Trophoblast cell (in vitro differentiated cells and primary cell): Measurements from ENCODE around the gene C20orf144. TPM values are rescaled to one million over a fixed set of nuclear protein-coding genes. Genes with fewer than 3 reads are reported as not detected.
A peak's percentile ranks its signal among the peaks of the same experiment; 100 is the strongest.

ENCODE experiments used
- DNase-seq, 2 donors: peaks; one replicate each; pipeline ENCODE4 v3.0.0-alpha.2; 2016
- H2AFZ ChIP-seq: 2 replicates; pipeline ENCODE4 v1.6.1; 2013; ENCODE audit warnings: low read length, moderate library complexity, mild to moderate bottlenecking; ENCODE audit not compliant: insufficient read depth, poor library complexity
- H2AK5ac ChIP-seq: 2 replicates; pipeline ENCODE4 v1.6.1; 2013; ENCODE audit warnings: mild to moderate bottlenecking, low read length
- H2BK120ac ChIP-seq: 2 replicates; pipeline ENCODE4 v1.6.1; 2013; ENCODE audit warnings: low read length, mild to moderate bottlenecking, moderate library complexity; ENCODE audit not compliant: insufficient read depth, poor library complexity
- H2BK12ac ChIP-seq: 2 replicates; pipeline ENCODE4 v1.6.1; 2013; ENCODE audit warnings: mild to moderate bottlenecking, low read length, moderate library complexity
- H2BK5ac ChIP-seq: 2 replicates; pipeline ENCODE4 v1.6.1; 2013; ENCODE audit warnings: low read length, low read depth, moderate library complexity, mild to moderate bottlenecking; ENCODE audit not compliant: poor library complexity
- H3K14ac ChIP-seq: 2 replicates; pipeline ENCODE4 v1.6.1; 2013; ENCODE audit warnings: mild to moderate bottlenecking, low read length
- H3K18ac ChIP-seq: 2 replicates; pipeline ENCODE4 v1.6.1; 2013; ENCODE audit warnings: mild to moderate bottlenecking, low read length
- H3K23ac ChIP-seq: 2 replicates; pipeline ENCODE4 v1.6.1; 2013; ENCODE audit warnings: low read length
- H3K27ac ChIP-seq: 2 replicates; pipeline ENCODE4 v1.5.1; 2013; ENCODE audit warnings: low read depth, mild to moderate bottlenecking, inconsistent platforms, low read length, moderate library complexity
- H3K27me3 ChIP-seq: 2 replicates; pipeline ENCODE4 v1.6.1; 2013; ENCODE audit warnings: inconsistent platforms, mild to moderate bottlenecking, low read length, moderate library complexity; ENCODE audit not compliant: insufficient read depth
- H3K36me3 ChIP-seq, 2 experiments: 1 replicate in 1 of 2; 2 replicates in 1 of 2; pipeline ENCODE4 v1.6.1; 2013; ENCODE audit warnings: low read length in 2 of 2, mild to moderate bottlenecking in 2 of 2, moderate library complexity in 1 of 2; ENCODE audit not compliant: insufficient read depth in 2 of 2, control insufficient read depth in 1 of 2
- H3K4ac ChIP-seq: 2 replicates; pipeline ENCODE4 v1.6.1; 2013; ENCODE audit warnings: low read depth, mild to moderate bottlenecking, low read length, moderate library complexity
- H3K4me1 ChIP-seq, 2 experiments: 1 replicate in 1 of 2; 2 replicates in 1 of 2; pipeline ENCODE4 v1.6.1; 2013; ENCODE audit warnings: low read length in 2 of 2, mild to moderate bottlenecking in 2 of 2, moderate library complexity in 1 of 2; ENCODE audit not compliant: insufficient read depth in 2 of 2, control insufficient read depth in 1 of 2
- H3K4me2 ChIP-seq: 2 replicates; pipeline ENCODE4 v1.6.1; 2013; ENCODE audit warnings: inconsistent platforms, mild to moderate bottlenecking, low read length, moderate library complexity
- H3K4me3 ChIP-seq: 2 replicates; pipeline ENCODE4 v1.5.1; 2013; ENCODE audit warnings: mild to moderate bottlenecking, low read depth, low read length, inconsistent platforms
- H3K79me1 ChIP-seq: one replicate; pipeline ENCODE4 v1.6.1; 2013; ENCODE audit warnings: low read length
- H3K79me2 ChIP-seq: 2 replicates; pipeline ENCODE4 v1.6.1; 2013; ENCODE audit warnings: low read length, mild to moderate bottlenecking; ENCODE audit not compliant: control insufficient read depth, insufficient read depth, poor library complexity
- H3K9ac ChIP-seq: 2 replicates; pipeline ENCODE4 v1.6.1; 2013; ENCODE audit warnings: mild to moderate bottlenecking, low read length
- H3K9me3 ChIP-seq: 2 replicates; pipeline ENCODE4 v1.6.1; 2013; ENCODE audit warnings: low read depth, mild to moderate bottlenecking, control low read depth, inconsistent platforms, low read length; ENCODE audit not compliant: insufficient read depth
- H4K12ac ChIP-seq: 2 replicates; pipeline ENCODE4 v1.6.1; 2013; ENCODE audit warnings: low read depth, mild to moderate bottlenecking, low read length, moderate library complexity
- H4K8ac ChIP-seq: 2 replicates; pipeline ENCODE4 v1.6.1; 2013; ENCODE audit warnings: low read depth, mild to moderate bottlenecking, low read length, moderate library complexity
- H4K91ac ChIP-seq: one replicate; pipeline ENCODE4 v1.6.1; 2013; ENCODE audit warnings: low read depth, mild to moderate bottlenecking, low read length, moderate library complexity
- WGBS: extraction: QIAGEN DNeasy Blood & Tissue Kit; methylation state at CpG from one replicate; pipeline ENCODE4 v1.1.7; 2013; ENCODE audit warnings: missing lambda C conversion rate; ENCODE audit not compliant: insufficient read length, insufficient coverage; ENCODE audit errors: extremely low coverage; 5-methylcytosine and 5-hydroxymethylcytosine counted together
- polyA plus RNA-seq: library from polyadenylated mRNA; stranded (reverse); fragments of 200-250 nt; gene quantifications from 2 replicates; pipeline ENCODE4 v1.2.3, GENCODE V29; 2013

Gene C20orf144
- polyA plus RNA-seq, result 0.04 and 0.10 TPM in 2 replicates

DNA sequence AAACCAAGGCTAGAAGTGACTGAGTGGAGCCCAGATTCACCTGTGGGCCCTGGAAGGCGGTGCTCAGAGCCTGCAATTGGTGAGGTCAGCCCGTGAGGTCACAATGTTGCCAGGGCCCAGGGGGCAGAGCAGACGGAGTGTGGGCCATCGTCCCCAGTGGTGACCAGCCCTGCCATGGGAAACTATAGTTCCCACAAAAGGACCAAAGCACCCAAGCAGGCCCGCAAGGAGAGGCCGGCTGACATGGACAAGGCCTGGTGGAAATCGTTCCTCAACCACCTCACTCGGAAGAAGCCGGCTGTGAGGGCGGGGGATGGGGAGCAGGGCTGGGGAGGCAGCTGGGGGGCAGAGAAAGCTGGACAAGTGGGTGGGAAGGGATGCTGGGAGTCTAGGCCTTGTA is at the start of gene C20orf144:
Gene C20orf144 (plus strand): TSS at position 156 of the 400 bp plus-strand sequence. CDS start 19 bp downstream, at position 175.
- Histone ChIP-seq H3K4me1 (peaks cover 9 to 11% of the 10 kb centered on the region in 2 experiments), H2BK5ac (no peak within 1 kb of the TSS), H3K4ac (no peak within 1 kb of the TSS), H3K79me2 (peaks cover 7% of the 10 kb centered on the region), H2AFZ (peak within 1 kb of the TSS; percentile 98), H2BK12ac (no peak within 1 kb of the TSS), H4K12ac (peak within 1 kb of the TSS; percentile 99), H3K14ac (peak within 1 kb of the TSS; percentile 99), H3K27me3 (no peaks in the 10 kb centered on the region), H2AK5ac (no peak within 1 kb of the TSS), H3K4me2 (peak within 1 kb of the TSS; percentile 90), H3K18ac (peak within 1 kb of the TSS; percentile 62), H3K36me3 (peaks cover 35 to 39% of the 10 kb centered on the region in 2 experiments), H3K79me1 (peaks cover 10% of the 10 kb centered on the region), H3K23ac (no peak within 1 kb of the TSS), H3K27ac (peak within 1 kb of the TSS; percentile 84), H3K9me3 (peaks cover 2% of the 10 kb centered on the region), H2BK120ac (no peak within 1 kb of the TSS), H4K8ac (peak within 1 kb of the TSS; percentile 99), H4K91ac (peak within 1 kb of the TSS; percentile 94), H3K4me3 (peak within 1 kb of the TSS; percentile 91), H3K9ac (no peak within 1 kb of the TSS)
- no peak for DNase-seq
- no CpG with 5 or more reads among the region's 10 CpGs for WGBS

DNA sequence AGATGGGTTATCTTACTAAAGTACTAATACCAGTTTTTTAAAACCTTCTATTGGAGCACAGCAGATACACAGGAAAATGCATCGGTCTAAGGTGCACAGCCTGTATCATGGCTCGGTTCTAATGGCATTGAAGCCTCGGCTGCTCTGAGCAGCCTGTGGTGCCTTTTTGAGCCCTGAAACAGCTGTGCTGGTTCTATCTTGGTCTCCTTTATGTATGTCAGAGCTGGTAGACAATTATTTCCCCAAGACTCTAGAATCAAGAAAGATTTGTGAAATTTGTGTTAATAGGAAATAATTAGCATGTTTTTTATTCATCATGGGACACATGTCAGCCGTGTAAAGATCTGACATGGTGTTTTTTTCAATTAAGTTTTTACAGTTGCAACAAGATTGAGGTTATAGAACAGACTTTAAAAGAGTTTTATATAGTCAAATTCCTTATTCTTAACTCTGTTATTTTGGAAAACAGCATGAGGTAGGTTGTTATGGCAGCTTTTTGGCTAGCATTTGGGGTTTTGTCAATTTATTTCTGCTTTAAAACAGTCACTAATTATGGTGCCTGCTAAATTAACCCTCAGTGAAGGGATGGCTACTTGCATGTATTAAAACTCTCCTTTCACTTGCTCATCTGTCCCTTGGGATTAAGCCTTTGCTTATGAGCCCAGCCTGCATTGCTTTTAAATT is 40.3 kb upstream of the C20orf144 start:
- Histone ChIP-seq H3K79me1 (no peaks in the 10 kb centered on the region), H3K14ac (no peak overlapping the region), H3K79me2 (no peaks in the 10 kb centered on the region), H2BK12ac (no peak overlapping the region), H2BK5ac (no peak overlapping the region), H4K12ac (no peak overlapping the region), H3K4ac (no peak overlapping the region), H2AFZ (no peak overlapping the region), H3K9me3 (no peaks in the 10 kb centered on the region), H2BK120ac (no peak overlapping the region), H3K36me3 (peaks cover 13 to 16% of the 10 kb centered on the region in 2 experiments), H3K27me3 (no peaks in the 10 kb centered on the region), H3K9ac (no peak overlapping the region), H4K8ac (no peak overlapping the region), H2AK5ac (no peak overlapping the region), H3K27ac (no peak overlapping the region), H3K4me1 (no peaks in the 10 kb centered on the region), H3K4me3 (no peak overlapping the region), H4K91ac (no peak overlapping the region), H3K18ac (no peak overlapping the region), H3K23ac (no peak overlapping the region), H3K4me2 (no peak overlapping the region)
- WGBS, result no CpG with 5 or more reads among the region's 4 CpGs
- DNase-seq, result no peak

DNA sequence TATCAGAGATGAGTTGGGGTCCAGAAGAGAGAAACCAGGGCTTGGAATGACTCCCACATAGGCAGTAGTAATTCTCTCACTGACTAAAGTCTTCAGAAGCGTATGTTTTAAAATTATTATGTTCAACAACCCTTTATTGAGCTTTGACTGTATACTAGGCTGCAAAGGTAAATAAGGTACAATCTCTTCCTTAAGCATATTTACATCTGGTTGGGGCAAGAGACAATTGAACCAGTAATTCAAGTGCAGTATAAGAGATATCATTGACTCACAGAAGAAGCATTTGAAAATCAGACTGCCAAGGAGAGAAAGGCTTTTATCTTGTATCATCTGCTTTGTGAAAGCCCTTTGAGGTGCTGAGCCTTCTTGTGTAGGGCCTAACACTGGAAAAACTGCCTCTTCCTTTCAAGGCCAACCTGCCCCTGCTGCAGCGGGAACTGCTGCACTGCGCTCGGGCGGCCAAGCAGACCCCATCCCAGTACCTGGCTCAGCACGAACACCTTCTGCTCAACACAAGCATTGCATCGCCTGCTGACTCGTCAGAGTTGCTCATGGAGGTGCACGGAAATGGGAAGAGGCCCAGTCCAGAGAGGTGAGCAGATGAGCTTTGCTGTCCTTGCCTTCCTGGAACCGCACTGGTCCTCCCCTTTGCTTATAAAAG is 39.3 kb upstream of the C20orf144 start:
- Histone ChIP-seq H2AFZ (no peak overlapping the region), H2BK120ac (no peak overlapping the region), H3K27me3 (no peaks in the 10 kb centered on the region), H3K4ac (no peak overlapping the region), H3K27ac (no peak overlapping the region), H3K9ac (no peak overlapping the region), H3K4me2 (no peak overlapping the region), H3K18ac (no peak overlapping the region), H2BK5ac (no peak overlapping the region), H4K8ac (no peak overlapping the region), H3K79me1 (no peaks in the 10 kb centered on the region), H3K36me3 (peaks cover 16% of the 10 kb centered on the region in 2 experiments), H3K4me3 (no peak overlapping the region), H4K91ac (no peak overlapping the region), H3K4me1 (no peaks in the 10 kb centered on the region), H4K12ac (no peak overlapping the region), H2BK12ac (no peak overlapping the region), H2AK5ac (no peak overlapping the region), H3K14ac (no peak overlapping the region), H3K23ac (no peak overlapping the region), H3K79me2 (no peaks in the 10 kb centered on the region), H3K9me3 (no peaks in the 10 kb centered on the region)
- no CpG with 5 or more reads among the region's 10 CpGs for WGBS
- DNase-seq, result no peak

DNA sequence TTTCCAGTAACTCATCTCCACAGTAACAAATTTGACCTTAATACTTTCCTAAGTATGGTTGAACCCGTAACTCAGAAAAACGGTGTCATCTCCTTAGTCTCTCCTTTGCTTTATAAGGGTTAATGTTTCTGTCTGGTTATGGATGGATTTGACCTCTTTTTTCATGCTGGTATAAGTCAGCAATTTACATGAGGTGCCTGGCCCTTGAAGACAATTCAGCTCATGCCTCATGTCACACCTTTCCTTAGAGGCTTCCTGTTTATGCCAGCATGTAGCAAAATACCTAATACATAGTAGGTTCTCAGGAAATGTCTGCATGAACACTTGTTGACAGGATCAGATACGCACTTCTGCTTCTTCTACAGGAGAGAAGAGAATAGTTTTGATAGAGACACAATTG is 37.7 kb upstream of the C20orf144 start:
- Histone ChIP-seq H3K4me2 (no peak overlapping the region), H2AK5ac (no peak overlapping the region), H3K4me3 (no peak overlapping the region), H2BK120ac (no peak overlapping the region), H2AFZ (no peak overlapping the region), H2BK5ac (no peak overlapping the region), H3K27me3 (no peaks in the 10 kb centered on the region), H3K9me3 (no peaks in the 10 kb centered on the region), H4K12ac (no peak overlapping the region), H3K4me1 (no peaks in the 10 kb centered on the region), H3K79me1 (no peaks in the 10 kb centered on the region), H3K27ac (no peak overlapping the region), H3K14ac (no peak overlapping the region), H3K23ac (no peak overlapping the region), H3K9ac (no peak overlapping the region), H3K79me2 (no peaks in the 10 kb centered on the region), H3K18ac (no peak overlapping the region), H4K8ac (no peak overlapping the region), H4K91ac (no peak overlapping the region), H3K4ac (no peak overlapping the region), H3K36me3 (peaks cover 12 to 16% of the 10 kb centered on the region in 2 experiments), H2BK12ac (no peak overlapping the region)
- no CpG with 5 or more reads among the region's 3 CpGs for WGBS
- DNase-seq, result no peak
